GM12801 (cell line): ENCODE results near the gene PITPNC1.

ENCODE experiments used
- TF ChIP-seq, protein P1 (sequence below): IDR thresholded peaks from one replicate; pipeline ENCODE4 v1.5.1; 2011; ENCODE audit warnings: control low read depth; ENCODE audit not compliant: insufficient read length; ENCODE audit errors: extremely low read depth

The PITPNC1 gene

DNA sequence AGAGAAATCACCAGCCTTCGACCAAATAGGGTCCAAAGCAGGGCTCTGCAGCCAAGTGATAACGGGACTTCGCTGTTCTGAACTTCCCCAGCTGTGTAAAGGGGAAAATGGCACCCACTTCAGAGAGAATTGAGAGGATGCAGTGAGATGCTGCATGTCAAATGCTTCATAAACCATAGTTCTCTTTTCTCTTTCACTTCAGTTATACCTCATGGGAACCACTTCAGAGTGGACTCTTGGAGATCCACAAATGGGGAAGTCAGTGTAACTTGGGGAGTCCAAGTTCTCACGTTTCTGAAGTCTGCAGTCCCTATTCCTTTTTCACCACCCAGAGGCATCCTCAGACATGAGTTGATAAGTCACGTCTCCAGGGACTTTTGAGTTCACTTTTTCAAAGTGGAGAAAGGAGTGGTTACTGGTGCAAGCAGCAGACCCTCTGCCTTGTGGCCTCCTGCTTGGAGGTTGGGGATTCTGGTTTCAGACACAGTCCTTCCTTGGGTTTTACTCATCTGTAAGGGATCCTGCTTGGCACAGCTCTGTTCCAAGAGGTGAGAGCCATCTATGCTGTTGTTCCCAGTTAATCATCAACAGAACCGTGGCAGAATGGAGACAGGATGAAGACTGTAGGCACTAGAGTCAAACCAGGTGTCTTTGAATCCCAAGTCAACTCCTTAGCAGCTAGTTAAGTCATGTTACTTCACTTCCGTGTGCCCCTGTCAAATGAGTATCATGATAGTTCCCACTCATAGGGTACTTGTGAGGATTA, 217.2 kb downstream of the PITPNC1 start:
- TF ChIP-seq, protein P1, sequence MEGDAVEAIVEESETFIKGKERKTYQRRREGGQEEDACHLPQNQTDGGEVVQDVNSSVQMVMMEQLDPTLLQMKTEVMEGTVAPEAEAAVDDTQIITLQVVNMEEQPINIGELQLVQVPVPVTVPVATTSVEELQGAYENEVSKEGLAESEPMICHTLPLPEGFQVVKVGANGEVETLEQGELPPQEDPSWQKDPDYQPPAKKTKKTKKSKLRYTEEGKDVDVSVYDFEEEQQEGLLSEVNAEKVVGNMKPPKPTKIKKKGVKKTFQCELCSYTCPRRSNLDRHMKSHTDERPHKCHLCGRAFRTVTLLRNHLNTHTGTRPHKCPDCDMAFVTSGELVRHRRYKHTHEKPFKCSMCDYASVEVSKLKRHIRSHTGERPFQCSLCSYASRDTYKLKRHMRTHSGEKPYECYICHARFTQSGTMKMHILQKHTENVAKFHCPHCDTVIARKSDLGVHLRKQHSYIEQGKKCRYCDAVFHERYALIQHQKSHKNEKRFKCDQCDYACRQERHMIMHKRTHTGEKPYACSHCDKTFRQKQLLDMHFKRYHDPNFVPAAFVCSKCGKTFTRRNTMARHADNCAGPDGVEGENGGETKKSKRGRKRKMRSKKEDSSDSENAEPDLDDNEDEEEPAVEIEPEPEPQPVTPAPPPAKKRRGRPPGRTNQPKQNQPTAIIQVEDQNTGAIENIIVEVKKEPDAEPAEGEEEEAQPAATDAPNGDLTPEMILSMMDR, result no peak

DNA sequence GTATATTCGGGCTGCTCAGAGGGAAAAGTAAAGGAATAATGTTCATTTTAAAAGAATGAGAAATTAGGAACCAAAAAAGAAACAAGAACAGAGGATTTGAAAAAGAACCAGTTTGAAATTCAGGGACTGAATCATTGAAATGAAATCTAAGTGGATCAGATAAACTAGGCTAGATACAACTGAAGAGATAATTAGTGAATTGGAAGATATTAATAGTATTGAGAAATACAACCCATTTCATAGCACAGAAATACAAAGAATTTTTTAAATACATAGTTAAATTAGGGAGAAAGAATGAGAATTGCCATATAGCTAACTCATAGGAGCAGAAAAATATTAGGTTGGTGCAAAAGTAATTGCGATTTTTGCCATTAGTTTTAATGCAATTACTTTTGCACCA, 223.3 kb downstream of the PITPNC1 start:
- TF ChIP-seq, protein P1, result no peak

DNA sequence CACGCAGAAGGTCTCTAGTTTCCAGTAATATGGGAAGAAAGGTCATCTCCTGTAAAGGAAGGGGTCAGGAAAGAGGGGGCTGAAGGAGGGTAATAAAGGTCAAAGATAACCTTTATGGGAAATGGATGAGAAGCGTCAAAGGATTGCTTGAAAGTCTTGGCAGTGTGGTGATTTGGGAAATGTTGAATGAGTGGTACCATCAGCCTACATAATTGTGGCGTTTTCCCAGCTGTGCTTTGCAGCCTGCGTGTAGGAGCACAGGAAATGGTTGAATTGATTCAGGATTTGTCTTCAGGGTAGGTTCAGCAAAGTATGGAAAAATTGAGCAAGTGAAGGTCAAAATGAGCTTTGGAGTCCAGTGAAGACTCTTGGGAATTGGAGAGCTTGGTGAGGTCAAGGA, 224.8 kb downstream of the PITPNC1 start:
- TF ChIP-seq, protein P1, result no peak

DNA sequence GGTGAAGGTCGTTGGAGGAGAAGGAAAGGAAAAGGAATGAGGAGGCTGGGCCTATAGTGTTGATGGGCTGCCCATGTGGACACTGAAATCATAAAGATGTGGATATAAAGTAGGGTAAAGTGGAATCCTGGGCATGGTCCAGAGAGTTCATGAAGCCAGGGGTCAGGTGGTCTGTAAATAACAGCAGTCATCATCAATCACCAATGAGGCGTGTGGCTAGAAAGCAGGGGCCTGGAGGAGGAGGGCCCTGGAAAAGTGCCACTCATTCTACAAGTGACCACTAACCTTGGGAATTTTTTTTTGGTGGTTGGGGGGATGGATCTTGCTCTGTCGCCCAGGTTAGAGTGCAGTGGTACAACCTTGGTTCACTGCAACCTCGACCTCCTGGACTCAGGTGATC, 225.4 kb downstream of the PITPNC1 start:
- TF ChIP-seq, protein P1, result no peak

DNA sequence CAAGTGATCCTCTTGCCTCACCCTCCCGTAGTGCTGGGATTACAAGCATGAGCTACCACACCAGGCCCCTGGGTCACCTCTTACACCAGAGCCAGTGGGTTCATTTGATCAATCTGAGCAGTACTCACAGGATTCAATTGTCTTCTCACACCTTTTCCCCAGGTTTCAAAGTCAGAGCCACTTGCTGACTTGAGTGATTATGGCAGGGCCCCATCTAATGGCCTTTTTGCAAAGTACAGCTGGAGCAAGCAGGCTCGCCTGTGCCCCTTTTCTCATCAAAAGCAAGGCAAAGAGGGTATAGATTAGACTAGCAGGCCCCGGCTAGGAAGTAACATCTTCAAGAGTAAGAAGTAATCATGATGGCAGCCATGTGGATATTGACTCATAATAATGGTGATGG, 225.9 kb downstream of the PITPNC1 start:
- TF ChIP-seq, protein P1, result no peak

DNA sequence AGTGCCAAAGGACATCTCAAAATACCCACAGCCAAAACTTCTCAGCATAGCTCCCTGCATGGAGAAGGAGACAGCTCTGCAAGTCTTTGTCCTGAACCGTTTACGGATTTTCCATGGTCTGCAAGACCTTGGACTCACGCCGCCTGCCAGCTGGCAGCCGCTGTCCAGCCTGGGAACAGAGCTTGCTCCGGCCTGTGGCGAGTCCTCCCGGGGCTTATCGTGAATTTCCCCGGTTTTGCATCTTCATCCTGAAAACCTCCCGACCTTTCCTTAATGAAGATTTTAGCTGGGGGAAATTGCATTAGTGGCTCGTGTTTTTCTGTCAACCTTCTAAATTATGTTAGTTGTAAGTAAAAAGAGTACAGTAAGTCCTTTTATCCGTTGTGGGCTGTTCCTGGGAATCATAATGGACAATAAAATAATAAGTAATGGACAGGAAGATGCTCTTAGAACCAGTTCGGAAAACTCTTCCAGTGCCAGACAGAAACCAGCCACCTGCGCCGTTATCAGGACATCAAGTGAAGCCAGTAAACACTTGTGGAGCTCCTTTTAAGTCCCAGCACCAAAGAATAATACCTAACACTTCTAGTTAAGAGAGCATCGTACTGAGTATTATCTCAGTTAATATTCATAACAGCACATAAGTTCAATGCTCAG, 228.3 kb downstream of the PITPNC1 start:
- TF ChIP-seq, protein P1, result no peak

DNA sequence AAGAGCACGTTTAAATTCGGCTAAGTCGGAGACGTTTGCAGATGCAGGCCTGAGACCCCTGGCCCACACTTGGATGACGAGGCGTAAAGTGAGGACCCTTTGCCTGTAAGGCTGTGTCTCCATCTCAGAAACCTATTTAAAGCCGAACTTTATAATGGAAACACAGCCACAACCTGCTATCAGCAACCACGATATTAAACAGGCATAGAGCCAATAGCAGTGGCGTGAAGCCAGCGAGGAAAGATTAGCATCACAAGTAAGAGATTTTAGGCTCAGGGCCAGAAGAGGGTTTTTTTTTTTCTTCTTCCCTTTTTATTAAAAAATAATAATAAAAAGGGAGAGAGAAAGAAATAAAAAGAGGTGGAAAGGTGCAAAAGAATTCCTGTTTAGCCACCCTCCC, 229.4 kb downstream of the PITPNC1 start:
- TF ChIP-seq, protein P1, result no peak
